ENCODE results near the gene PDZRN3.

The PDZRN3 gene

GRCh38 chr3:73624821-73625665 lies at the start of gene PDZRN3:
Gene PDZRN3 (minus strand): TSS chr3:73624941.
- no peaks in the 10 kb centered on the region for H3K27me3 ChIP-seq (ENCODE audit: control insufficient read depth, insufficient read depth, low read length)
- no peaks in the 10 kb centered on the region for H3K36me3 ChIP-seq (ENCODE audit: control insufficient read depth, insufficient read depth, low read length)
- peak within 1 kb of the TSS; percentile 93 for H3K4me3 ChIP-seq (ENCODE audit: low read length)
- H3K4me1 ChIP-seq (ENCODE audit: control insufficient read depth, insufficient read depth, low read length), result peaks cover 17% of the 10 kb centered on the region
- peak within 1 kb of the TSS; percentile 89 for H3K27ac ChIP-seq (ENCODE audit: low read depth, low read length)
- peak within 1 kb of the TSS; percentile 60 for H3K9ac ChIP-seq (ENCODE audit: low read length)

DNA sequence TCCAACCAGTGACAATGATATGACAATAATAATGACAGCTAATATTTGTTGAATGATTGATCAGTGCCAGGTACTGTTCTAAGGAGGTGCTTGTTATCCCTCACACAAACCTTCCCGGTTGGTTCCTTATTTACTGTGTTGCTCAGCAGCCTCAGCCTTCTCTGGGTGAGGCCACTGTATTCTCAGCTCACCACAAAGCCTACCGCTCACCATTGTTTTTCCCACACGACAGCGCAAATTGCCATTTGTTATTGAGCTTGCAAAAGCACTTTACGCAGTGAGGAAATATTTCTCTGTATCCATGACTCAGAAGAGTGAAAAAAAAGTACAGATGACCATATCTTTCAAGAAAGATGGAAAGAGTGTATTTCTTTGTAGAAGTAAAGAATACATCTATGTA lies 49.5 kb upstream of the PDZRN3 start:
- Histone ChIP-seq H3K27me3 (ENCODE audit: control insufficient read depth, insufficient read depth, low read length) (no peaks in the 10 kb centered on the region), H3K4me3 (ENCODE audit: low read length) (no peak overlapping the region), H3K36me3 (ENCODE audit: control insufficient read depth, insufficient read depth, low read length) (no peaks in the 10 kb centered on the region), H3K4me1 (ENCODE audit: control insufficient read depth, insufficient read depth, low read length) (no peaks in the 10 kb centered on the region), H3K27ac (ENCODE audit: low read depth, low read length) (no peak overlapping the region), H3K9ac (ENCODE audit: low read length) (no peak overlapping the region)

DNA sequence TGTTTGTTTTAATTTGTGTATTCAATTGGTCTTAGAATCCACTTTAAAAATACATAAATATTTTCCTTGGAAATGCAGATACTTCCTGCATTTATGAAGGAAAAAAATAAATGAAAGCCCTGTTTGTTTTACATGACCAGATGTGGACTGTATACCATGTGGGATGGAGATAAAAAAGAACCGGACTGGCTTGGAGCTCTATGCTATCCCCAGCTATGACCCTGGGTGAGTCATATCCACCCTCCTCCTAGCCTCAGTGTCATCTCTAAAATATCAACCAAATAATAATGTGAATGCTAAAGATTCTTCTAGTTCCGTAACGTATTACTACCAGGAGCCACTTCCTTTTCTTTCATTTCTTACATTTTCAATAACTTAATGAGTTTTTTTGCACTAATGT lies 44.5 kb upstream of the PDZRN3 start:
- H3K4me3 ChIP-seq (ENCODE audit: low read length), result no peak overlapping the region
- no peaks in the 10 kb centered on the region for H3K4me1 ChIP-seq (ENCODE audit: control insufficient read depth, insufficient read depth, low read length)
- no peak overlapping the region for H3K9ac ChIP-seq (ENCODE audit: low read length)
- no peak overlapping the region for H3K27ac ChIP-seq (ENCODE audit: low read depth, low read length)
- no peaks in the 10 kb centered on the region for H3K27me3 ChIP-seq (ENCODE audit: control insufficient read depth, insufficient read depth, low read length)
- H3K36me3 ChIP-seq (ENCODE audit: control insufficient read depth, insufficient read depth, low read length), result no peaks in the 10 kb centered on the region

- Histone ChIP-seq H3K4me1 (ENCODE audit: control insufficient read depth, insufficient read depth, low read length) (no peaks in the 10 kb centered on the region), H3K36me3 (ENCODE audit: control insufficient read depth, insufficient read depth, low read length) (no peaks in the 10 kb centered on the region), H3K27me3 (ENCODE audit: control insufficient read depth, insufficient read depth, low read length) (no peaks in the 10 kb centered on the region), H3K27ac (ENCODE audit: low read depth, low read length) (no peak overlapping the region), H3K4me3 (ENCODE audit: low read length) (no peak overlapping the region), H3K9ac (ENCODE audit: low read length) (no peak overlapping the region)
Measured at GRCh38 chr3:73668391-73668790, 43.6 kb upstream of the PDZRN3 start.

- no peak overlapping the region for H3K4me3 ChIP-seq (ENCODE audit: low read length)
- no peaks in the 10 kb centered on the region for H3K36me3 ChIP-seq (ENCODE audit: control insufficient read depth, insufficient read depth, low read length)
- H3K27ac ChIP-seq (ENCODE audit: low read depth, low read length), result no peak overlapping the region
- H3K4me1 ChIP-seq (ENCODE audit: control insufficient read depth, insufficient read depth, low read length), result no peaks in the 10 kb centered on the region
- no peaks in the 10 kb centered on the region for H3K27me3 ChIP-seq (ENCODE audit: control insufficient read depth, insufficient read depth, low read length)
- H3K9ac ChIP-seq (ENCODE audit: low read length), result no peak overlapping the region
Measured at GRCh38 chr3:73667889-73668288, 43.1 kb upstream of the PDZRN3 start.

DNA sequence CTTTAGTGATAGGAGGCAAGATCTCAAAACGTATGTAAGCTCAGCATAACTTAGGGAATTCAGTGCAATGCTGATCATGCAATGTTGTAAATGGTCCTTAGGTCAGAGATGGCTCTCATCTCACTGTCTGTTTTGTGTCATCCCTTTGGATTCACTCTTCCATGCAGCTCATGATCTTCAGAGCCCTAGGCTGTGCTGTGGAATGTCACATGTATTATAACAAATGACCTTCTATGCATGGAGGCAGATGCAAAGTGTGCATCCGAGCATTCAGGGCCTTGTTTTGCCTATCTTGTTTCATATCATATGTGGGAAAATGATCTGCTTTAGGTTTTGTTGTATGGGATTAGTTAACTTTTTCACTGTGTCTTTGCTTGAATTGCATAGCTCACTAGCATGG lies 40.5 kb upstream of the PDZRN3 start:
- H3K4me1 ChIP-seq (ENCODE audit: control insufficient read depth, insufficient read depth, low read length), result no peaks in the 10 kb centered on the region
- H3K27ac ChIP-seq (ENCODE audit: low read depth, low read length), result no peak overlapping the region
- no peaks in the 10 kb centered on the region for H3K36me3 ChIP-seq (ENCODE audit: control insufficient read depth, insufficient read depth, low read length)
- H3K4me3 ChIP-seq (ENCODE audit: low read length), result no peak overlapping the region
- H3K27me3 ChIP-seq (ENCODE audit: control insufficient read depth, insufficient read depth, low read length), result no peaks in the 10 kb centered on the region
- H3K9ac ChIP-seq (ENCODE audit: low read length), result no peak overlapping the region

GRCh38 chr3:73664389-73664788 lies 39.6 kb upstream of the PDZRN3 start:
- no peaks in the 10 kb centered on the region for H3K4me1 ChIP-seq (ENCODE audit: control insufficient read depth, insufficient read depth, low read length)
- no peaks in the 10 kb centered on the region for H3K27me3 ChIP-seq (ENCODE audit: control insufficient read depth, insufficient read depth, low read length)
- H3K9ac ChIP-seq (ENCODE audit: low read length), result no peak overlapping the region
- H3K27ac ChIP-seq (ENCODE audit: low read depth, low read length), result no peak overlapping the region
- H3K4me3 ChIP-seq (ENCODE audit: low read length), result no peak overlapping the region
- H3K36me3 ChIP-seq (ENCODE audit: control insufficient read depth, insufficient read depth, low read length), result no peaks in the 10 kb centered on the region

DNA sequence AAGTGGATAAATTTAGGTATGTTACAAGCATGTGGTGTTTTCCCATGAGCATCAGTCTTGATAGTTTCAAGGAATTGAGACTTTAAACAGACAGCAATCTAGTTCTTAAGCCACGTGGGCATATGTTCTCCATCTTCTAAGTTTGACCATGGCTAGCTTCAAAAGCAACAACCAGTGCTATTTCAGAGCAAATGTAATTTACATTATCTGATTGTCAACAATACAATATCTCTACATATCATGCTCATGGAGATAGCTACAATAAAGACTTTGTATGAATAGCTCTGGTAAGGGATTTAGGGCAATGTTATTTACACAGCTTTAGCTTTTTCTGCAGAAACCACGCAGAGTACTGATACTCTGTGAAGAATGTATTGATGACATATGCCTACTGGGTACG lies 38.8 kb upstream of the PDZRN3 start:
- Histone ChIP-seq H3K36me3 (ENCODE audit: control insufficient read depth, insufficient read depth, low read length) (no peaks in the 10 kb centered on the region), H3K4me1 (ENCODE audit: control insufficient read depth, insufficient read depth, low read length) (no peaks in the 10 kb centered on the region), H3K27ac (ENCODE audit: low read depth, low read length) (no peak overlapping the region), H3K27me3 (ENCODE audit: control insufficient read depth, insufficient read depth, low read length) (no peaks in the 10 kb centered on the region), H3K4me3 (ENCODE audit: low read length) (no peak overlapping the region), H3K9ac (ENCODE audit: low read length) (no peak overlapping the region)

DNA sequence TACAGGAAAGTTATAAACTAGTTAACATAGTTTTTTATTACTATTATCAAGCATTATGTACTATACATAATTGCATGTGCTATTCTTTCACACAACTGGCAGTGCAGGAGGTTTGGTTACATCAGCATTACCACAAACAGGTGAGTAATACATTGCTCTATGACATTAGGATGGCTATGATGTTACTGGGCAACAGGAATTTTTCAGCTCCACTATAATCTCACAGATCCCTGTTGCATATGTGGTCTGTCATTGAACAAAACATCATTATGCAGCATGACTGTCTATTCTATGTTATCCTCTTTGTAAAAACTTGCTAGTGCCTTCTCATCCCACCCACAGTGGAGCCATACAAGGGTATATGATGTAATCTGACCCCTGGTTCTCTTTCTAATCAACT lies 36.5 kb upstream of the PDZRN3 start:
- H3K9ac ChIP-seq (ENCODE audit: low read length), result no peak overlapping the region
- H3K4me1 ChIP-seq (ENCODE audit: control insufficient read depth, insufficient read depth, low read length), result no peaks in the 10 kb centered on the region
- H3K4me3 ChIP-seq (ENCODE audit: low read length), result no peak overlapping the region
- H3K27ac ChIP-seq (ENCODE audit: low read depth, low read length), result no peak overlapping the region
- no peaks in the 10 kb centered on the region for H3K36me3 ChIP-seq (ENCODE audit: control insufficient read depth, insufficient read depth, low read length)
- no peaks in the 10 kb centered on the region for H3K27me3 ChIP-seq (ENCODE audit: control insufficient read depth, insufficient read depth, low read length)

DNA sequence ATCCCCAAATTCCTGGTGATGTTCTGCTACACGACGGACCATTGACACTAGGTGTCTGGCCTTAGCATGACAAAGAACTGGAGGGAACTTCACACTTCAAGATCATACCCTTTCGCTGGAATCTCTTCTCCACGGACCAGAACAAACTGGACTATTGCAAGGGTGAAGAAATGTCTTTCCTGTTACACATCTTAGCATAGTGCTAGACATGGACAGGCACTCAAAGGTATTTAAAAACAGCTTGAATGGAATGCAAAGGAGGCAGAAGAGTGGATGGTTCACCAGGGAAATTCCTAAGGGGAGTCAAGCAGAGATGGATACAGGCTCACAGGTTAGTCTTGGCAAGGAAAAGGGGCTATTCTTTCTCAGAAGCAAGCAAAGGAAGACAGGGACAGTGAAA lies 33.5 kb upstream of the PDZRN3 start:
- H3K27me3 ChIP-seq (ENCODE audit: control insufficient read depth, insufficient read depth, low read length), result no peaks in the 10 kb centered on the region
- H3K27ac ChIP-seq (ENCODE audit: low read depth, low read length), result no peak overlapping the region
- no peak overlapping the region for H3K9ac ChIP-seq (ENCODE audit: low read length)
- H3K4me3 ChIP-seq (ENCODE audit: low read length), result no peak overlapping the region
- H3K4me1 ChIP-seq (ENCODE audit: control insufficient read depth, insufficient read depth, low read length), result no peaks in the 10 kb centered on the region
- no peaks in the 10 kb centered on the region for H3K36me3 ChIP-seq (ENCODE audit: control insufficient read depth, insufficient read depth, low read length)

DNA sequence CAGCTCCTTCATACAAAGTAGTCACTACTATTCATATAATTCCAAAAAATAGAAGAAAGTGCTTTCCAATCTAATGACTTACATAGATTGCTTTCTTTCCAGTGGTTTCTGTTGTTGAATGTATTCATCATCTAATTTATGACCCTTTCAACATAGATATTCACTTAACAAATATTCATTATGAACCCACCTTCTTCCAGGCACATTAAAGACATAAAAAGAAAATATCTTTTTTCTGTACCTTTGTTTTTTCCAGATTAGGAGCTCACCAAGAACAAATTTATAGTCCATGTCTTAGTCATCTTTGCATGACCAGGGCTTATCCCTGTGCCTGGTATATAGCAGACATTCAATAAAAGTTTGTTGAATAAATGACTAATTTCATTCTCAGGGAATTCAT lies 32.4 kb upstream of the PDZRN3 start:
- no peaks in the 10 kb centered on the region for H3K36me3 ChIP-seq (ENCODE audit: control insufficient read depth, insufficient read depth, low read length)
- no peaks in the 10 kb centered on the region for H3K27me3 ChIP-seq (ENCODE audit: control insufficient read depth, insufficient read depth, low read length)
- H3K9ac ChIP-seq (ENCODE audit: low read length), result no peak overlapping the region
- H3K27ac ChIP-seq (ENCODE audit: low read depth, low read length), result no peak overlapping the region
- no peak overlapping the region for H3K4me3 ChIP-seq (ENCODE audit: low read length)
- H3K4me1 ChIP-seq (ENCODE audit: control insufficient read depth, insufficient read depth, low read length), result no peaks in the 10 kb centered on the region

DNA sequence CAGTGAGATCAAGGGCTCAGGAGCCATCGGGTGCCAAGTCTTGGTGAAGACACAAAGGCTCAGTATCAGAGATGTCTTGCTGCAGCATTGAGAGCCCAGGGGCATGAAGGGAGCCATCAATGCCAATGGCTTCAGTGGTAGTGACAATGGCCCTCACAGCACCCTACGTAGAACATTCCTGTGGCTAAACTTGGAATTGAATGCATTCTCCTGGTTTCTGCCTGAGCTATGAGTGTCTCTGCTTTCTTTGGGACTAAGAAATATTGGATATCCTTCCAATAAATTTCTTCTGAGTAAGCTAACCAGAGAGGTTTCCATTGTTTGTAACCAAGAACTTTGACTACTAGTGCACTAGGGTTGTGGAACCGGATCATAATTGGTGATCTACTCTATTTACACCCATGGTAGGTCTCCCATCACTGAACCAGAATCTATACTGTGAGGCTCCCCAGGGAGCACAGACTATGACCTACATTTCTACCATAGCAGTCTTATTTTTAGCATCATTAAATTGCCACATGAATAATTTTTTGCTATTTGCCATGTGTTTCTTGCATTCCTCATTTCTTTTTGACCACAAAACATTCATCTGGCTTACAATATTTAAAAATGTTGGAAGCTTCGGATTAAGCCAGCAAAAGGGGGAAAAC lies 31.6 kb upstream of the PDZRN3 start:
- Histone ChIP-seq H3K27me3 (ENCODE audit: control insufficient read depth, insufficient read depth, low read length) (no peaks in the 10 kb centered on the region), H3K4me1 (ENCODE audit: control insufficient read depth, insufficient read depth, low read length) (no peaks in the 10 kb centered on the region), H3K4me3 (ENCODE audit: low read length) (no peak overlapping the region), H3K9ac (ENCODE audit: low read length) (no peak overlapping the region), H3K36me3 (ENCODE audit: control insufficient read depth, insufficient read depth, low read length) (no peaks in the 10 kb centered on the region), H3K27ac (ENCODE audit: low read depth, low read length) (no peak overlapping the region)

- Histone ChIP-seq H3K4me3 (ENCODE audit: low read length) (no peak overlapping the region), H3K36me3 (ENCODE audit: control insufficient read depth, insufficient read depth, low read length) (no peaks in the 10 kb centered on the region), H3K9ac (ENCODE audit: low read length) (no peak overlapping the region), H3K27me3 (ENCODE audit: control insufficient read depth, insufficient read depth, low read length) (no peaks in the 10 kb centered on the region), H3K27ac (ENCODE audit: low read depth, low read length) (no peak overlapping the region), H3K4me1 (ENCODE audit: control insufficient read depth, insufficient read depth, low read length) (no peaks in the 10 kb centered on the region)
Measured at GRCh38 chr3:73655197-73655596, 30.5 kb upstream of the PDZRN3 start.
